Stimulated activated CD8-positive, alpha-beta memory T cell treated with anti-CD3 and anti-CD28 coated beads, Interleukin-15, amount 100 ng/mL, for 48 hours (primary cell): ENCODE measurements around the gene TLE1.
A peak's percentile ranks its signal among the peaks of the same experiment; 100 is the strongest.
"Not testable (repeated sequence)": the region's sequence is repeated elsewhere in the genome, so short reads cannot be mapped to it uniquely, and the experiment has no call there.

Source experiments
- DNase-seq, 2 donors: peaks; one replicate each; pipeline ENCODE4 v3.0.0-alpha.2; 2020; ENCODE audit warnings: low read depth in 2 of 2

The TLE1 gene

DNA sequence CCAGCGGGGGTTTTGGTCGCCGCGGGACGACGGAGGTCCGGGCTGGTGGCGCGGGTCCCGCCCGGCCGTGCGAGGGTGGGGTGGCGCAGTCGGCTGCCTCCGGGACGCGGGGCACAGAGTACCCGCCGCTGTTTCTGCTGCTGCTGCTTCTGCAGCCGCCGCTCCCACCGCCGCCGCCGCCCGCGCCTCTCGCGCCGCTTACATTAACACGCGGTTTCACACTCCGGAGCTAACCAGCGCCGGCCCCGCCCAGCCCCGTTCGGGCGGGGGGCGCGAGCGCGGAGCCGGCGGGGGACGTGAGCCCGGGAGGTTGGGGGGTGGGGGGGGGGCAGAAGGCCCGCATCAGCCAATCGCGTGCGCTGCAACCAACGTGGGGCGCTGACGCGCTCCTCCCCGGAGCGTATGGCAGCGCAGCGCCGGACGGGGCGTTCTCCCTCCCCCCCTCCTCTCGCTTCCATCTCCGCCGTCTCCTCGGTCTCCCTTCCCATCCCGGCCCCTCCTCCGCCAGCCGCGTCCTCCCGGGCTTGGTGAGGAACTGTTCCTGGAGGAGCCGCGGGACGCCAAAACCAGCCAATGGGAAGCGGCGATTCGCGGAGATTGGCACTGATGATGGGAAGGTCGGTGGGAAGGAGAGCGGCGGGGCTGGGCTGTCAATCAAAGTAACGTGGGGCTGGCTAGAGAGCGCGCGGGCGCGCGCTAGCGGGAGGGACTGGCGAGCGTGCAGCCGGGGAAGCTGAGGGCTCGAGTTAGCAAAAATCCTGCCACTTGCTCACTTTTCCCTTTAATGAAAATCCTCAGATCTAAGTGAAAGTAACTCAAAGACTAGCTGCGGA, at the start of gene TLE1:
Gene TLE1, minus strand, starts transcription at position 205 of the 833 bp plus-strand sequence. CDS start 1,307 bp downstream, outside the sequence.
- peak; percentile 68 to 72 for DNase-seq

DNA sequence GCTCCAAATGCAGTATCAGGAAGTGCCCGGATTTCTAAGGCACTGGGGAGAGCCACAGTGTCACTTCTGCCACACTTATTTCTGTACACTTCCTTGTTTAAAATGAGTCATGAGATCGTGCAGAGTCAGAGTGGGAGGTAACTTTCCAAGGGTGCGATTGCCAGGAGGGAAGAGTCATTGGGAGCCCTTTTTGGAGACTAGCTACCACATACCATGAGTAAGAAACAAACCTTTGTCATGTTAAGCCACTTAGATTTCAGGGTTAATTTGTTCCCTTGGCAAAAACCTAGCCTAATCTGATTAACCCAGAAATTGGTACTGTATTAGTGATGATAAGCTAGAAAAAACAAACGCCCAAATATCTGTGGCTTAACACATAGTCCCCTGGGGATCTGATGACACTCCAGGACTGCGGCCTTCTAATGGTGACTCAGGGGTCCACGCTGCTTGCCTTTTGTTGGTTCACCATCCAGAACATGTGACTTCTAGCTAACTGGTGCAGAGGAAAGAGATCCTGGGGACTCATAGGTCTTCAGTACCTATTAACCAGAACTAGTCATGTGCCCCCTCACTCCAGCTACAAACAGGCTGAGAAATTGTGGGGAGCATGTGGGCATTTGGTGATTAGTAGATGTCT, 48.6 kb upstream of the TLE1 start:
- DNase-seq = no peak

DNA sequence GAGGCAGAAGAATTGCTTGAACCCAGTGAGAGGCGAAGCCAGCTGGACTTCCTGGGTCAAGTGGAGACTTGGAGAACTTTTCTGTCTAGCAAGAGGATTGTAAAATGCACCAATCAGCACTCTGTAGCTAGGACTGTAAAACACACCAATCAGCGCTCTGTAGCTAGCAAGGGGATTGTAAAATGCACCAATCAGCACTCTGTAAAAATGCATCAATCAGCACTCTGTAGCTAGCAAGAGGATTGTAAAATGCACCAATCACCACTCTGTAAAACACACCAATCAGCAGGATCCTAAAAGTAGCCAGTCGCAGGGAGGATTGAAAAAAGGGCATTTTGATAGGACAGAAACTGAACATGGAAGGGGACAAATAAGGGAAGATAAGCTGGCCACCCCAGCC, 41.2 kb upstream of the TLE1 start:
- DNase-seq = not testable (repeated sequence)

DNA sequence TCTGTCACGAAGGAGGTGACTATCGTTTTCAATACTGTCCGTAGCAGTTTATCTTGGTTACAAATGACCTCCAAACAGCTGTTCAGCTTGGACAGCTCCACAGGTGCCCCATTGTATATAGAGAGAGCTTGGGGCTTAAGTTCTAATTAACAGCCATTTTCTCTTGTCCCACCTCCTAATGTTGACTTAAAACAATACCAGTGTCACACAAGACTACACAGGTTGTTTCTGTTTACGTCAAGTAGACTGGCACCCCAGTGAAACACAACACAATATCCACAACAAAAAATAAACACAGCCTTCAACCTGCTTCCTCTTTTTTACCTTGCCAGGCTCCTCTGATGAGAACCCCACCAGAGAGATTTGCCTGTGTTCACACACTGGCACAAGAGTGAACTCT, 39.8 kb upstream of the TLE1 start:
- DNase-seq = no peak

DNA sequence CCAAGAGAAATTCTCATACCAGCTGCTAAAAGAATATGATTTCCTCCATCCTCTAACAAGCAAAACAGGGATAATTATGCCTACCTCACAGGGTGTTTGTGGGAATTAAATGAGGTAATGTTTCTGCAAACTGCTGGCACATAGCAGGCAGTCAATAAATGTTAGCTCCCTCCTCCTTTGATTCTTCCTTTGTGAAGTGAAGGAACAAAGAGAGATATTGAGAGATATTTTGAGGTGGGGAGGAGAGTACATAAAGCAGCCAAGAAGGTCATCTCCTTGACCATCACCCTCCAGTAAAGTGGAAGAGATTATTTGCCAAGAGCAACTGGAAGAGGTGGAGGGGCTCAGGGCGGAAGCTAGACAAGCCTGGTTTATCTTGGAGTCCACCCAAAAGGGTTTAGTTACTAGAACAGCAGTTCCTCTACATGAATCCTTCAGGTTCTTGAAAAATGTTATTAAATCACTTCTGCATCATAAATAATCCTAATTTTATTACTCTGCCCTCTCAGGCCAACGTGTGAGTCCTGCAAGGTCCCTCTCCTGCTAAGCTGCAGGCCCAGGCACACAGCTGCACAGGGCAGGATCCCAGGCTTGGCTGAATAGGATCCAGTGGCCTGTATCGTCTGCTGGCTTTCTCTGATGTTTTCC, 35.0 kb upstream of the TLE1 start:
- no peak for DNase-seq

DNA sequence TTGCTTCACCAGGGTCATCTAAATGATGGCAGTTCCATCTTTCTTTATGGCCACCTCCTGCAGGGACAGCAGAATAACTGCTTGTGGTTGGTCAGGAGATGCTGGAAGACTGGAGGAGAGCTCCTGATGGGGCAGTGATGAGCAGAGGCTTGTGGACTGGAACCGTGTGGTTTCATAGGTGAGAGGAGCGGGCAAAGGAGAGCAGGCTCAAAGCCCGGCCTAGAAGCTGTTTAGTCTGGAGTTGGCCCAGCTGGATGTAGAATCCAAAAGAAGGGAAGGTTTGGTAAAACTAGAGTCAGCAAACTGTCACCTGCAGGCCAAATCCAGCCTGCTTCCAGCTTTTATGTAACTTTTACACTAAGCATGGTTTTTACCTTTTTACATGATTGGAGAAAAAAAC, 32.9 kb upstream of the TLE1 start:
- DNase-seq = no peak

DNA sequence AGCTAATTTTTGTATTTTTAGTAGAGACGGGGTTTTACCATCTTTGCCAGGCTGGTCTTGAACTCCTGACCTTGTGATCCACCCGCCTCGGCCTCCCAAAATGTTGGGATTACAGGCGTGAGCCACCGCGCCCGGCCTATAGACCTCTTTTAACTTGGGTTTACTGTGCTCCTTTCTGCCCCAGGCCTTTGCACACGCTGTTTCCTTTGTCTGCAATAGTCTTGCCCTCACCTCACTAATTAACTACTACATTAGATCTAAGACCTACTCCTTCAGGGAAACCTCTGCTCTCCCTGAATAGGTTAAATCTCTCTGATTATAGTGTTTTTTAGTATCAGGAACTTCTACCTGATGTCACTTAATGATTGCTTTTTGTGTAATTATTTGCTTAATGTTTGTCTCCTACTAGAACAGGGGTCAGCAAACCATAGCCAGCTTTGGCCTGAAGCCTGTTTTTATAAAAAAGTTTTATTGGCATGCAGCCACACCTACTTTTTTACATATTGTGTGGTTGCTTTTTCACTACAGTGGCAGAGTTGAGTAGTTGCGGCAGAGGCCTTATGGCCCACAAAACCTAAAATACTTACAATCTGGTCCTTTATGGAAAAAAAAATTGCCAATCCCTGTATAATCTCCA, 31.2 kb upstream of the TLE1 start:
- DNase-seq = no peak

DNA sequence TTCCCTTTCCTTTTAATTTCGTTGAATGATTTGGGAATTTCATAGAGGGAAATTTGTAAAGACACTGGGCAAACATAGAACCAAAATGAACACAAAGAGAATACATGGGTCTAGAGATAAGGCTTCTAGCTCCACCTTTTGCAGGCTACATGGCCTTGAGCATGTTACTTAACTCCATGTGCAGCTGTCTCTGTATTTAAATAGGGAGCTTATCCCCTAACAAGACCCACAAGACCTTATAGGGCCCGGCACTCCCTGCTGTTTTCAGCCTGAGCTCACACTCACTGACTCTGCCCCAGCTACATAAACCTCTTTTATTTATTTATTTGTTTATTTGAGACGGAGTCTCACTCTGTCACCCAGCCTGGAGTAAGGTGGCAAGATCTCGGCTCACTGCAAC, 30.6 kb upstream of the TLE1 start:
- DNase-seq = no peak

DNA sequence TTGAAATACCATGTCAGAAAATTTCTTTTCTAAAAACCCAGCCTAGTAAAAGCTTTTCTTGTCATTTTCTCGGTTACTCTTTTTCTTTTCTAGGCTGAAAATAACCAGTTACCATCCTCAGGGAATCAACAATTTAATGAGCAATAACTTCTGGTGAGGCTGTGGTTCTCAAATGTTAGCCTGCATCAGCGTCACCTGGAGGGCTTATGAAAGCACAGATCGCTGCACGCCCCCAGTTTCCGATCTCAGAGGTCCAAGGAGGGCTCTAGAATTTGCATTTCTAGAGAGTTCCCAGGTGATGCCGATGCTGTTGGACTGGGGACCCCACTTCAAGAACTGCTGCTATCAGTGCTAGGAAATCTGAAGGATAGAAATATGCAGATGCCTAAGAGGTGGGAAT, 28.9 kb upstream of the TLE1 start:
- no peak for DNase-seq

DNA sequence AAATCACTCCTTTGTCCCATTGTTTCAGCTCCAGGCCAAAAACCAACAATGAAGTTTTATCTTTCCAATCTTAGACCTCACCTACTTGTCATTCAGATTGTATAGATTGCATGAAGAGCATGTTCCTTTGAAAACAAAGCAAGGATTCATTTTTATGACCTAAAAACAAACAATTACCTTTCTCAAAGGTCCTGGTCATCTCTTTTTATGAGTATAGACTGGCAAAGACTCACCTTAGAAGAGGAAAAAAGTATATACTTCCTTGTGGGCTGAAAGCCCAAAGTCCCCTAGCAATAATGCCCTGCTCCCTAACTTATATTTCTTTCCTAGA, 28.4 kb upstream of the TLE1 start:
- DNase-seq = no peak

DNA sequence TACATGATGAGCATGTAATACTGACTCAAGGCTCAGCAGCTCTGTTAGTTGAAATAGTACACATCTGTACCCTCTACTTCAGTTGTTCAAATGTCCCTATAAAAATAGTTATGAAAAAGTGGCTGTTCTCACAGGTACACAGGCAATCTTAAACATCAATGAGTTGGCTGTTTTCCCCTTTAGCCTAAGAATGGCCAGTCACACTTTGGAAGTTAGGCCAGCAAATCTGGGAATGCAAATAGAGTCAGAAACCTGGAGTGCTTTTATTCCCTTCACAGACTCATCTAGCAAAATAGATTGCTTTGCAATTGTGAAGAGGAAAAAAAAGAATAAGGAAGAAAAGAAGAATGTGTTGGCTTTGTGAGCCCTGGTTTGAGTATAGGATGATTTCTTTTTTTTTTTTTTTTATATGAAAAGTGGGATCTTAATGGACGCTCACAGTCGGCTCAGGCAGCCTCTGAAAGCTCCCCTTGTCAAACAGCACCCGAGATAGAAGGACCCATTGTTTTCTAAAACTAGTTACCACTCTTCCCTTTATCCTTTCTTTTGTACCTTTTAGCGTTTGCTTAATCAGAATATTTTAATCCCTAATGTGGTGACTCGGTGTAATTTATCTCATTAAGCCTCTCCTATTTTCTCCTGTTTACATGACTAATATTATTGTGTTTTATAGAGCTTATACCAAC, 27.9 kb upstream of the TLE1 start:
- DNase-seq = no peak

DNA sequence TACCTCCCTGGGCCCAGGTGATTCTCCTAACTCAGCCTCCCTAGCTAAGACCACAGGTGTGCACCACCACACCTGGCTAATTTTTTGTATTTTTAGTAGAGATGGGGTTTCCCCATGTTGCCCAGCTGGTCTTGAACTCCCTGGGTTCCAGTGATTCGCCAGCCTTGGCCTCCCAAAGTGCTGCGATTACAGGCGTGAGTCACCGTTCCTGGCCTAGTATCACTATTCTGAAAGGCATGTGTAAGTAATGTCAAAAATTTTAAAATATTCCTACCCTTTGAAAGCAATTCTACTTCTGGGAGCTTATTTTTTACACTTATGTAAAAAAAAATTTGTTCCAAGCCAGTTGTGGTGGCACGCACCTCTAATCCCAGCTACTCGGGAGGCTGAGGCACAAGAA, 27.1 kb upstream of the TLE1 start:
- no peak for DNase-seq

DNA sequence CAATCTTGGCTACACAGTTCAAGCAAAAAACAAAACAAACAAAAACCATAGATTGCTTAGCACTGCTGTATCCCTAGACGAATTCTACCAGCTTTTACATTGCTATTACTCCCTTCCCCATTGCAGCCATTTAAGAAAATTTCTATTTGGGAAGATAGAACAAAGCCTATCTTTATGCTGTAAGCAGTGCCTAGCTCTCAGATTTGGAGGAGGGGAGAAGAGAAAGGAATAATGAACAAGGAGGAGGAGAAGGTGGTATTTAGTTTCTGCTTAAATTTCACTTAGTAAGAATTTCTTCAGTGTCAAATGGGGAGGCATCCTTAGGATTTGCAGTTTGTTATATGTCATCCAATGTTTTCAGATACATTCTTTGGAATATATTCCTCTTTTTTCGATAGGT, 16.2 kb upstream of the TLE1 start:
- no peak for DNase-seq

DNA sequence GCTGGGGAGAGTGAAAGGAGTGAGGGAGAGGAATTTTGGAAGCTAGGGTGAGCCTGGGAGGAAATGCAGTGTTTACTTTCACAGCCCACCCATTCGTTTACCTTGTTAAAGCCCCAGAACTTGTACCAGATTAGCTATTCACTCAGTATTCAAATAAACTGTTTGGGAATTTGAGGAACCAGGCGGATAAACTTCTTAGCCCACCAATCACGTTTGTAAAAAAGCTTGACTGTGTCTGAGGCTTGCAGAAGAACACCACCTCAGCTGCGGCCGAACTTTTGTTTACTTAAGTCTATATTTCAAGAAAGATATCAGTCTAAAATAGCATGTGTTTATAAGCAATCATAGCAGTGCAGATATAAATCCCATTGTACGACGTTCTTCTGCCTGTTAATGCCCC, 5.2 kb upstream of the TLE1 start:
- DNase-seq = no peak

DNA sequence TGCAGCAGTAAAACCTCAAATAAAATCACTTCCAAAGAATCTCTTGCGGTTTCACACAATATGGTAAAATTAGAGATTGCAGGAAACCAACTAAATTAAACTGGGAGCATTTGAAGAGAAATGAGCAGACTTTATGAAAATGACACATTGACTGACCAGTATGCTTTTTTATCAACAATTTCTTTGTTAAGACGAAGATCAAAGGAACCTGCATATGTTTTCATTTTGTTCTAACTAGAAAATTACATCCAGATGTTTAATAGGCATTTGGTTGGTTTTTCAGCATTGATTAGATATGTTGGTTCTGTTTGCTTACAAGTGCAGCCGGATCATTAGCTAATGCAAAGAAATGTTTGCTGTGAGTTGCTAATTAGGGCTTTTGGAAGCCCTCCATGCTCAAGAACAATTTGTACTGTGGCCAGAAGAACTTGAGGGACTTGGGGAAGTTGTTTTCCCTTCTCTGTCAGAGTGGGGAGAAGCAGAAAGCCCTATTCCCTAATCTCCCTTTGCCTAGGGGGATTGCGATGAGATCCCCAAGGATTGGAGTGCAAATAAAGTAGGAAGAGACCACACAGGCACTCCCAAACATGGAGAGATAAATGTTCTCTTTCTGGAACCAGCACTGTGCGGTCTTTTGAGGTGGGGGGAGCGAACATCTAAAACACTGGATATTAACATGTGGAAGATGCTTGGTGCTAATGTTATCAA, 4.5 kb upstream of the TLE1 start:
- DNase-seq = no peak

DNA sequence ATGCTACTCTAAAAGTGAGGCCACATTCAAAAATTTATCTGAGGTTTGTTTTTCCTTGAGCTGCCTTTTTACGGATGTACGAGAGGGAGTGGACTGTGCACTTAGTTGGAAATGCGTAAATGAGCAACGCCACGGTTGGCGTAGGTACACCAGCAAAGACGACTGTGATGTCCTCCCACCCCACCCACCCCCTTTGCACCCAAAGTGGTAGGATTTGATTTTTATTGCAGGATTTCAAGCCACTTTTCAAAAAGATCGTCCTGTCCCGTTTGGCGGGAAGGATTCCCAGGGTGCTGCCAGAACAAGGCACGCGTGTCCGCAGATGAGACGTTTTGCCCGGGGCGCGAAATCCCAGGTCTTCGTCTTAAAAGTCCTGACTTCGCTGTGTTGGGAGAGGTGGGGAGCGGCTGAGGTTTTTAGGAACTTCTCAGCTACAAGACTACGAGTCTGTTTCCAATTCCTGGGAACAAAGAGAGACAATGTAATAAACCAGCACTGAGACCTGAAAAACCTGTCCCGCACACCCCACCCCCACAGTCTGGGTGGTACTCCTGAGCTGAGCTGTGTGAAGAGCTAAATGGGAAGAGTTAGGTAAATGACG, 1.0 kb upstream of the TLE1 start:
- no peak for DNase-seq

DNA sequence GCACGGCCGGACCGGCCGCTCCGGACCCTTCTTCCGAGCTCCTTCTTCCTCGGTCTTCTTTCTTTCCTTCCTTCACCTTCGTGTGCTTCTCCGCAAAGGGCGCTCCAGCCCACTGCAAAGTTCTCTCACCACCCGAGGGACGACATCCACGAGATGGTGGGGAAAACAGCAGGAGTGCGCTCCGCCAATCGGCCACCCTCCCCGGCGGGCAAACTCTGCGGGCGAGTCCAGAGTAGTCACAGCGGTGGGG, 329 bp downstream of the TLE1 start:
- DNase-seq = not testable (repeated sequence)

DNA sequence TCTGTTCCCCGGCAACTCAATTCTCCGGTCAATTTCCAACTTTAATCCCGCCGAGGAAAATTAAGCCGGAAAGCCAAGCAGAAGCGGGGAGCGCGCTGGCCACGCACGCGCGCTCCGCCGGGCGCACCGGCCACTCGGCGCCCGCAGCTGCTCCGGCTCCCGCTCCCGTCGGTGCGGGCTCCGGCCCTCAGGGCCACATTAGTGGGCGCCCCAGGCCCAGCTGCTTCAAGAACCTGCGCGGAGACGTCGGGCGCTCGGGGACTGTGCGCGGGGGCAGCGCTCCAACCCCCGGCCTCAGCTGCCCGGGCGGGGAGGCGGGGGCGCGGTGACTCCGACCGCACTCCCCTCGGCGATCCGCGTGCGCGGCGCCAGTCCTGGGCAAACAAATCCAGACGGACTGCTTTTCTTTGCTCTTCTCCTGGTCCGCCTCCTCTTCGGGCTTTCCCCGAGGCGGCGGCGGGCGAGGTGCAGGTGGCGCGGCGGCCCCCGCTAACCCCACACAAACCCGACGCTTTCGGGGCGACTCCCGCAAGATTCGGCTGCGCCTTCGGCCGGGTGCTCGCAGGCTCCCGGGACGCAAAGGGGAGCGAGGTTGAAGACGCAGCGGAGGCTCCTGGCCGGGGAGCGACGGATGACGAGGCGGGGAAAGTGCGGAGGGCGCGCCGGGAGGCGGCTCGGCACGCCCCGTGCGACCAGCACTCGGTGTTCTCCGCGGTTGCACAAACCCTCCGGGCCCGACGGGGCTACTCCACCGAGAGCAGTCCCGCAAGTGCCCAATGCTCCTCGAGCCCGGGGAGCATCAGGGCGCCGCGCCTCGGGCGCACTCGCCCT, 870 bp downstream of the TLE1 start:
- not testable (repeated sequence) for DNase-seq

DNA sequence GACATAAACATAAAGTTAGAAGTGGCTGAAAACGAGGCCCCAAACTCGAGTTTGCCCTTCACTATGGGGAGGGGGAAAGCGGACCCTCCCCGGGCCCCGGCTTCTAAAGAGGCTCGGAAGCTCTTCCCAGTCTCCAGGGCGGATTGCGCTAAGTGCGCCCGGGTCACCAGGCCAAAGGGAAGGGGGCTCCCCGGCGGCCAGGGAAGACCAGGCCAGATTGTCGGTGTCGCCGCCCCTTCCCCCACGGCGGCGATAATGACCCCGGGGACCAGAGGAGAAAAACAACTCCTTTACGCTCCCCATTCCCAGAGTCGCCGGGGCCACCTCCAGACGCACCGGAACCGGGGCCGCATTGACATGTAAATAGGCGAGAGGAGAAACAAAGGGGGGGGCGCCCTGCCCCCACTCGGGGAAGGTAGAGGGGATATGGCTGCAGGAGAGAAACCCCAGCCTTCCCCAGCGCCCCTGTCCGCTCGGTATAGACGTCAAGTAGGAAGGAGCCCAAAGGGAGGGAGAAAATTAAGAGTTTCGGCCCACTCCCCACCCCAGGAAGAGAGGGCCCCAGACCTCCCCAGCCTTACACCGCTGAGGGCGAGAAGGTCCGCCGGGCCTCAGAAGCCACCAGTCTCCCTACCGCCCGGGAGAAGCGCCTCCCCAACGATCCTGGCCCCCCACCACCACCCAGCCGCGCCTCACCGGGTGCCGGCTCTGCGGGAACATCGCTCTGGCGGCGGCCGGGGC, 1.7 kb downstream of the TLE1 start:
- DNase-seq = no peak
